Ishikawa (cell line): ENCODE results near the gene LTO1.

Experiments used
- CEBPB ChIP-seq: IDR thresholded peaks from 2 replicates; pipeline ENCODE4 v1.6.1; 2012
- CREB1 ChIP-seq: IDR thresholded peaks from 2 replicates; pipeline ENCODE4 v1.6.1; 2012; ENCODE audit warnings: low read depth
- EGR1 ChIP-seq: IDR thresholded peaks from 2 replicates; pipeline ENCODE4 v1.6.1; 2012
- EP300 ChIP-seq: IDR thresholded peaks from 2 replicates; pipeline ENCODE4 v1.6.1; 2012; ENCODE audit warnings: borderline replicate concordance
- FOXM1 ChIP-seq: IDR thresholded peaks from 2 replicates; pipeline ENCODE4 v1.6.1; 2012; ENCODE audit warnings: low read depth, borderline replicate concordance
- MAX ChIP-seq: IDR thresholded peaks from 2 replicates; pipeline ENCODE4 v1.6.1; 2012
- NFIC ChIP-seq: IDR thresholded peaks from 2 replicates; pipeline ENCODE4 v1.6.1; 2012
- RAD21 ChIP-seq: IDR thresholded peaks from 2 replicates; pipeline ENCODE4 v1.6.1; 2012; ENCODE audit warnings: low read depth
- REST ChIP-seq: IDR thresholded peaks from 2 replicates; pipeline ENCODE4 v1.6.1; 2012; ENCODE audit warnings: low read depth, mild to moderate bottlenecking
- TAF1 ChIP-seq: IDR thresholded peaks from 2 replicates; pipeline ENCODE4 v1.6.1; 2012; ENCODE audit warnings: low read depth, mild to moderate bottlenecking
- TCF12 ChIP-seq: IDR thresholded peaks from 2 replicates; pipeline ENCODE4 v1.6.1; 2012; ENCODE audit warnings: low read depth
- TEAD4 ChIP-seq: IDR thresholded peaks from 2 replicates; pipeline ENCODE4 v1.6.1; 2012
- USF1 ChIP-seq: IDR thresholded peaks from 2 replicates; pipeline ENCODE4 v1.6.1; 2012
- YY1 ChIP-seq: IDR thresholded peaks from 2 replicates; pipeline ENCODE4 v1.6.1; 2012; ENCODE audit warnings: low read depth
- ZBTB7A ChIP-seq: IDR thresholded peaks from 2 replicates; pipeline ENCODE4 v1.6.1; 2012; ENCODE audit warnings: low read depth

Gene LTO1

GRCh38 chr11:69700278-69701140 is 25.4 kb upstream of the LTO1 start:
- TF ChIP-seq EP300 (peak; percentile 73), TCF12 (peak; percentile 87), MAX (peak; percentile 58), NFIC (peak; percentile 90), TAF1 (no peak)

GRCh38 chr11:69699213-69699612 is 24.1 kb upstream of the LTO1 start:
- TF ChIP-seq TAF1 = no peak; the same call in 1 of the 2 replicates
- no peak for TF ChIP-seq USF1
- TF ChIP-seq TCF12 = peak; percentile 31; the same call in 1 of the 2 replicates
- TF ChIP-seq TEAD4 = no peak
- no peak; the same call in 1 of the 2 replicates for TF ChIP-seq NFIC
- no peak for TF ChIP-seq ZBTB7A
- peak; percentile 28; the same call in 1 of the 2 replicates for TF ChIP-seq MAX

- TF ChIP-seq CREB1 (no peak), ZBTB7A (no peak), EGR1 (no peak), YY1 (no peak), MAX (no peak), CEBPB (no peak), EP300 (no peak), NFIC (no peak), FOXM1 (no peak), TAF1 (no peak), TCF12 (no peak), USF1 (no peak), TEAD4 (no peak), REST (no peak), RAD21 (no peak)
Observed at GRCh38 chr11:69698362-69698761, 23.2 kb upstream of the LTO1 start.

GRCh38 chr11:69697861-69698260 is 22.7 kb upstream of the LTO1 start:
- TF ChIP-seq RAD21 (no peak), ZBTB7A (no peak), EGR1 (no peak), FOXM1 (no peak), MAX (no peak), NFIC (no peak), TCF12 (no peak), EP300 (no peak), YY1 (no peak), TAF1 (no peak), USF1 (no peak), TEAD4 (no peak), REST (no peak), CEBPB (no peak), CREB1 (no peak)

- TF ChIP-seq CEBPB = no peak
- TF ChIP-seq FOXM1 = no peak
- no peak for TF ChIP-seq ZBTB7A
- TF ChIP-seq REST = no peak
Observed at GRCh38 chr11:69697469-69697843, 22.3 kb upstream of the LTO1 start.
